Muscle of back (tissue), 11 donors: ENCODE results near the gene NABP2. TPM values are rescaled to one million over a fixed set of nuclear protein-coding genes. Genes with fewer than 3 reads are reported as not detected.

Source experiments
- DNase-seq, 3 donors: peaks; one replicate each; pipeline versions ENCODE4 v3.0.0 to v3.0.0-alpha.2; 2013
- polyA plus RNA-seq, 10 donors: library from polyadenylated mRNA; unstranded; fragments of 120-200 nt; gene quantifications; one replicate each; pipeline ENCODE4 v1.2.1, GENCODE V29; 2013; ENCODE audit not compliant: insufficient read length in 10 of 10

The NABP2 gene
- polyA plus RNA-seq, 10 donors = 13.7 to 22.0 (median 19.3) TPM

DNA sequence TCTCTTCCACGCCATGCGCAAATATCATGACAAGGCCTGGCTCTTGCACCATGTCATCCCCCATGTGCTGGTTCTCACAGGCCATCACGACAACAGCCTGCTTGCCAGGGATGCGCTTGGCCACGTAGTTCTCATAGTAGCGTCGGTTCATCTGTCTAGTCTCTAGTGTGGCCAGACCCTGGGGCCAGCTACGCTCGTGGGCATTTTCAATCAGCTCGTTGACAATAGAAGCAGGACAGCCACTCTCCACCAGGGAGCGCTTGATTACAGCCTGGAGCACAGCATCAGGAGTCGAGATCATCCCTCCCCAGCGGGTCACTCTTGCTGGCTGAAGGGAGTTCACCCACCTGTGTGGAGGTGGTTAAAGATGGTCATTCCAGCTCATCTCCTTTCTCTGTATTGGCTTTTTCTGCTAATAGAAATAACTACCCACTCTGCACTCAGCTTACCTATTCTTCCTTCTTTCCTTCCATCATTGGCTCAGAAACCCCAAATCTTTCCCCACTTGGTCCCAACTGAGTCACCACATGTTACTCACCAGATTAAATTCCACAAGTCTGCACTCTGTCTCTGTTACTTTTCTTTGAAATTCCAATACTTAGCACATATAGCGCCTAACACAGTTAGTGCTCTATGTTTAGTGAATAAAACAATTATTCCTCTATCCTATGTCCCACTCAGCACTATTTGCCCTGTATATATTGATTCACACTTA lies 17.5 kb upstream of the NABP2 start:
- DNase-seq = peak in 2 of 3 donors; percentile 39 to 64

DNA sequence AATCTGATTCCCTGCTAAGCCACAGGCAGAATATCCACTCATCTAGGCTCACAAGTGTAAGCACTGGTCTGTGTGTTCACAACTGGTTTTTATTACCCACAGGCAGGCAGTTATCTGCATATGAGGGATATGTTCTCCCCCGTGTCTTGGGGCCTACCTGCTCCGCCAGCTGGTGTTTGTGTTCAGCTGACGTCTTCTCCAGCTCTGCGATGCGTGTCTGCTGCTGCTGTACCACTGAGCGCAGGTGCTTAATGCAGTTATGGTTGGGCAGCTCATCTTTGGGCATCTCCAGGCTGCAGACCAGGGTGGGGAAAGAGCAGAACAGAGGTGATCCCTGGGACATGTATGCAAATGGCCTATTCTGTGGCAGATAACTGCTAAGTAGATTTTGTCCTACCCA lies 16.1 kb upstream of the NABP2 start:
- no peak for DNase-seq

DNA sequence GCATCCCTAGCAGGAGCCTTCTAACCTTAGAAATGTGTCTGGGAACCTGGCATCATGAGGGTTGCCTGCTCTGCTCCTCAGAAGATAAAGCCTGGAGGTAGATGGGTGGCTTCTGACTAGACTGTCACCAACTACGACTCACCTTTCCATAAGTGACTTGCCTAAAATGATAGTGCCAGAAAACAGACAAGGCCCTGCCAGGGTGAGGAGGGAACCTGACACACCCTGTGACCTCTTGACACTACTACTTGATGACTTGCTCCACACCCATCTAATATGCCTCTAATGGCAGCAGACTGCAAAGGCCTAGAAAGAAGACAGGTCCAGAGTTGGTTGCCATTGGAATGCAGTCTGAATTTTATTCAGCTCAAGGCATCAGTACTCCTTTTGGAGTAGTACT lies 11.8 kb upstream of the NABP2 start:
- DNase-seq = no peak

DNA sequence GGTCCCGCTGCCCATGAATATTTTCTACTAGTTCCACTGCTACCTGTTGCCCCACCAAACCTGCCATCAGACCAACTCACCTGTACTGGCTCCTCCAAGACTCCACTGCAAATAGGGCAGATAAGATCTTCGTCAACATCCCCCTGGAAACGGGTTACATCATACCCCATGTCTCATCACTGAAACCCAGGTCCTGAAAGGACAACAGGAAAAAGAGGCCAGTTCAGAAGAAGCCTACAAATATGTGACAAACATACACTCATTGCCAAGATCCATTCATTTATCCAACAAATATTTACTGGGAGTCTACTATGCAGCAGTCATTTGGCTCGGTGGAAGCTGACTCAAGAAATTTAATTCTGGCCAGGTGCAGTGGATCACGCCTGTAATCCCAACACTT lies 10.3 kb upstream of the NABP2 start:
- no peak for DNase-seq

DNA sequence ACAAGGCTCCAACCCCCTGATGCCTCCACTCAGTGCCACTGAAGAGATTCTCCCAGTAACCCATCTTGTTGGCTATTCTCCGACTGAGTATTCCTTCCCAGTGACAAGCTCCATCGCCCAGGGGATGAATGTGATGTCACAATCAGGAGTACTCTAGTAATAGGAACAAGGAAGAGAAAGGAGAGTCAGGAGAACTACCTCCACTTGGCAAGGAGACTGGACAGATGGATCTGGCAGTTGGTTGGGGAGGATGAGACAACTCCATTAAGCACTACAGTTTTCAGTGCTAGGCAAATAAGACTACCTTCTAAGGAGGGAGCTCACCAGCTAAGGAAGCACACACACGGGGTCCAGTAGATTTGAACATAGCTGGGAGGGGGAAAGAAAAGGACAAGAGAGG lies 7.7 kb upstream of the NABP2 start:
- DNase-seq = no peak

DNA sequence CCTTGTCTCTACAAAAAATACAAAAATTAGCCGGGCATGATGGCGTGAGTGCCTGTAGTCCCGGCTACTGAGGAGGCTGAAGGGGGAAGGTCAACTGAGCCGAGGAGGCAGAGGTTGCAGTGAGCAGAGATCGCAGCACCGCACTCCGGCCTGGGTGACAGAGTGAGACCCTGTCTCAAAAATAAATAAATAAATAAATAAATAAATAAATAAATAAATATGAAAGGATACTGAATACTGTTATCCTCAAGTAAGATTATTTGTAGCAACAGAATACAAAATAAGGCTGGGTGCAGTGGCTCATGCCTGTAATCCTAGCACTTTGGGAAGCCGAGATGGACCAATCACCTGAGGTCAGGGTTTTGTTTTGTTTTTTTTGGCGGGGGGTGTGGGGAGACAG lies 4.3 kb upstream of the NABP2 start:
- DNase-seq = no peak

DNA sequence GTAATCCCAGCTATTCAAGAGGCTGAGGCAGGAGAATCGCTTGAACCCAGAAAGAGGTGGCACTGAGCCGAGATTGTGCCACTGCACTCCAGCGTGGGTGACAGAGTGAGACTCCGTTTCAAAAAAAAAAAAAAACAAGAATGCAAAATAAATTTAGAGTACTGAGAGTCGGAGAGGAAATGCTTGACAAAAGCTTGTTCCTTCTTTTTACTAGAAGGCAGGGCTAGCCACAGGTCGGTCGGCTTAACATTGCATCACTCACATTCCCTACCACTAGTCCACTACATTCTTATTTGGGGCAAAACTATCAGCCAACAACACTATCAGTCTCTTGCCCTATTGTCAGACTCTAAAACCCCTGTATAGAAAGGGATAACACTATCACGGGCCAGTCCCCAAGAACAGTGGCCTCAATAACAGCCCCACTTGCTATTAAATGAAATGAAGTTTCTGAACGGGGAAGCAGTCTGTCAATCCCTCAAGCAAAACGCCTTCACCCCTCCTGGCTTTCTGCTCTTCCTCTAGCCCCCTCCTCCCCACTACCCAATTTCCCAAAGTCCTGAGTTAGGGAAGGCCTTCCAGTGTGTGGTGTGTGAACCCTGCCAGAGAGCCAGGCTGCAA lies 3.4 kb upstream of the NABP2 start:
- DNase-seq = no peak

DNA sequence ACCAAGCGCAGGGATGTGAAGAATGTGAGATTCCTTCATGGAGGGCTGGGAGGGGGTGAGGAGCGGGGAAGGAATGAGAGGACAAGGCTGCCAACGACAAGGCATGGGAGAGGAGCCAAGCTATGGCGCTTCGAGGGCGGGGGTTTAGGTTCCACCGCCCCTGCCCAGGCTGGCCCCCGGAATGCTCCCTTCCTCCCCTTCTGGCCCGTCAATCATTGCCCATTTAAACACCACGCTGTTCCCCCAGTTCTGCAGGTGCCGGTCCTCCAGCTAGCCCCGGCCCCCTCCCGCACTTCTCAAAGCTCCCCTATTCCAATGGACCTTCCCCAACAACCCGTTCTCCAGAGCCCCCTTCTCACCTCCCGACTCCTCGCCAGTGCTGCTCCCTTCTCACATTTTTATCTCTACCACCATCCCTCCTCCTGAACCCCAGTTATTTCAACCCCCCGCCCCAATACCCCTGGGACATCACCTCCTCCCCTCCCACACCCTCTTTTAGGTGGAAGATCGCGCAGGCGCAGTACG lies 2.8 kb upstream of the NABP2 start:
- peak; percentile 65 to 86 (median 75) for DNase-seq

DNA sequence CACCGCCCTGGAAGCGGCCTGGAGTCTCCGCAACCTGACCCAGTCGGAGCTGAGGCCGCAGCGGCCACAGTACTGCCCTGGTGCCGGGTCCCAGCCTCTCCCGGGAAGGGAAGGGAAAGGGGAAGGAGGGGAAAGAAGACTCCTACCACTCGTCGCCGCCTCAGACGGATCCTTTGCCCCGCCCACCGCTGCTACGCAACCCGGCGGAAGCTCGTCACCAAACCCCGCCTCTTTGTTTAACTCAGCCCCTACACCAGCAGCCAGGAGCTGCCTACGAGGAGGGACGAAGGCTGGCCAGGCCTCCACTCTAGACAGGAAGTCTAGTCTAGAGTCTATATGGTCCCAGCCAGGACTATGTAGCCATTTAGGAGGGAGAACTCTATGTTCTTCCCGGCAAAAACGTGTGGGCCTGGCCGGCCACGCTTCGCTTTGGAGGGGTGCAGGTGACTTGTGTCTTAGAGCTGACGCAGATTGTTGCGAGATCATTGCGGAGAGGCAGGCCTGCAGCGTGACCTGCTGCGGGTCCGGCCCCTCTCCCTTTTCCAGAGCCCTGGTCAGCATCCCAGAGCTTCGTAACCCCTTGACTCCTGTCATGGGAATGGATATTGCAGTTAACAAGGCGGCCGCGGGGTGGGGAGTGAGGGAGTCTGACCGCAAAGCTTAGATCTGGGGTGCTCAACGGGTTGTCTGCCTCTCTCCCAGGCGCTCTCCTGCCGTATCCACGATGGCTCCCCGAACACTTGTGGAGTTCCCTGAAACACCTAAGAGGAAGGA lies 2.2 kb upstream of the NABP2 start, which contains the start of gene RNF41:
TSS of gene RNF41 (minus strand) at position 166 of the 774 bp plus-strand sequence. CDS start 7,875 bp downstream, outside the sequence.
- DNase-seq = peak; percentile 98 to 99 (median 98)

DNA sequence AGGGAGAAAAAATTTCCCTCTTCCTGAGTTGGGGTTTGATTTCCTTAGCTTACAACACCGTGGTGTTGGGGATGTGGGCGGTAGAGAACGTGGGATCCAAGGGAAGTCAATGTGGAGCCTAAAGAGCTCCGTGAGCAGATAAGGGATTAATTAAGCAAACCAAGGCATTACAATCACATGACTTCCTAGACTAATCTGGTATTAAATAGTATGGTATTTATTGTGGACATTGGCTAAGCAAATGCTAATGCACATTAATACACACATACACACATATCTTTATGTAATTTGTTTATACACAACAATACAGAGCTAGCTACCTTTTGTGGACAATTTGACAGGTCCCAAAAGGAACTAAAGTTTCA lies 1.6 kb upstream of the NABP2 start:
- DNase-seq = no peak

DNA sequence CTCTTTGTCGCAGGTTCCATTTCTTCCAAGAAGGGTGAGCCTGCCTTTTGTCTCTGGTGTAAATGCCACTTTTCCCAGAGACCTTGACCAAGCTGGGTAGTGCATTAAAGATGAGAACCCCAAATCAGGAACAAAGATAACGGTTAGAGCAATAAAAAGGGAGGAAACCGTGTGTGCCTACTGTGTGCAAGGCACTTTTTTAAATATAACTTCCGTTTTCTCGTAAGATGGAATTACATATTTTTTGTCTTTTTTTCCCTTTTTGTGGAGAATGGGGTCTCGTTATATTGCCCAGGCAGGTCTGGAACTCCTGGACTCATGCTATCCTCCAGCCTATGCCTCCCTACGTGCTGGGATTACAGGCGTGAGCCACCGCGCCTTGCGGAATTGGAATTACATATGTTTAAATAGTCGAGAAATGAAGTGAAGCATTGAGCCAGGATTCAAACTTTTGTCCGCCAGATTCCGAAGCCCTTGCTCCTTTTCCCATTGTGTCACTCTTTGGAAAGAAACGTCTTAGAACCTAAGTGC lies 506 bp upstream of the NABP2 start:
- no peak for DNase-seq

DNA sequence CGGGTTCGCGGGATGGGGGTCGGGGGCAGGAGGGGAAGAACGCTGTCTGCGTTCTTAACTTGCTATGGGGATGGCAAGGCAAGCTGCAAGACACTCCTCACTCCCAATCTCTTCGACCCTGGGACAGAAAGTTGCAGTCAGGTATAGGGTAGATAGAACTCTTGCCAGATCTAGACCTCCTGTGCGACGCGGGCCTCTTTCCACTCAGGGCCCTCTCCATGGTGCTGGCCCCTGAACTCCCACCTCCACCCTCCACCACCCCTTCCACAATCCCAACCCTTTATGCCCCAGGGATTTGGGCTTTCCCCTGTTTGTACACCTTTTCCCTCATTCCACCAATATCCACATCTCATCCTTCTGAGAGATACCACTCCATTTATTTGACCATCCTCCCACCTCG lies 812 bp downstream of the NABP2 start:
- DNase-seq = no peak

DNA sequence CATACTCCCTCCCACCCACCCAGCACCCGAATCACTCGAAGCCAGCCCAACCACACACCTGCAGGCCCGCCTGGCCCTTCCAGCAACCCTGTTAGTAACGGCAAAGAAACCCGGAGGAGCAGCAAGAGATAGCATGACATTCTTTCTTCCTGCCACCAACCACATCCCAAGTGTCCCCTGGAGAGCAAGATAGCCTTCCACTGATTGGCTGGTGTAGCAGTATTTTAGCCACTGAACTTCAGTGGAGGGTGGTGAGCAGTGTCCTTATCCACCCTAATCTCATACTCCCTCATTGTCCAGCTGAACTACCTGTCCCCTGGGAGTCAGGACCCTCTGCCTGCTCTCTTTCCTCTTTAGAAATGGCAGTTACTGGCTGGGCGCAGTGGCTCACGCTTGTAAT lies 4.9 kb downstream of the NABP2 start:
- no peak for DNase-seq

DNA sequence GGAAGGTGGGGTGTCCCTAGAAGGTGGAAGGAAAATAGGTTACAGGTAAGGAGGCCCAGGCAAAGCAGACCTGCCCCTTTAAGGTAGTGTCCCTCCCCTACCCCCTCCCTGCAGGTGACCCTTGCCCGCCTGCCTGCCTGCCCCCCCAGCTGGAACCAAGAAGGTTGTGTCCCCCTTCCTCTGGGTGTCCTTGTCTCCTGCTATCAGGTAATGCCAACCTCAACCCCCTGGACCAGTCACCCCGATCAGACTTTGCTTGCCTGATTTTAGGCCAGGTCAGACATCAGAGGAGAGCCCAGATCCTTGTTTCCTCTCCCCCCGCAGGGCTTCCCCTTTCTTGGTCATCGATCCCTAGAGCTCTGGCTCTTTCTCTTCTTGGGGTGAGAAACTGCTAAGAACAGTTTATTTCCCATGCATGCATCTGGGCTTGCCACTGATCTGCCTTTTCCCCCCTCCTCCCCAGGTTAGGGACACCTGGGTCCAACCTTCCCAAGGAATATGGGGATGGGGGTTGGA lies 5.8 kb downstream of the NABP2 start, which contains the start of gene SLC39A5:
TSS of gene SLC39A5 (plus strand) at position 136 of the 516 bp plus-strand sequence. CDS start 1,224 bp downstream, outside the sequence.
- no peak for DNase-seq

DNA sequence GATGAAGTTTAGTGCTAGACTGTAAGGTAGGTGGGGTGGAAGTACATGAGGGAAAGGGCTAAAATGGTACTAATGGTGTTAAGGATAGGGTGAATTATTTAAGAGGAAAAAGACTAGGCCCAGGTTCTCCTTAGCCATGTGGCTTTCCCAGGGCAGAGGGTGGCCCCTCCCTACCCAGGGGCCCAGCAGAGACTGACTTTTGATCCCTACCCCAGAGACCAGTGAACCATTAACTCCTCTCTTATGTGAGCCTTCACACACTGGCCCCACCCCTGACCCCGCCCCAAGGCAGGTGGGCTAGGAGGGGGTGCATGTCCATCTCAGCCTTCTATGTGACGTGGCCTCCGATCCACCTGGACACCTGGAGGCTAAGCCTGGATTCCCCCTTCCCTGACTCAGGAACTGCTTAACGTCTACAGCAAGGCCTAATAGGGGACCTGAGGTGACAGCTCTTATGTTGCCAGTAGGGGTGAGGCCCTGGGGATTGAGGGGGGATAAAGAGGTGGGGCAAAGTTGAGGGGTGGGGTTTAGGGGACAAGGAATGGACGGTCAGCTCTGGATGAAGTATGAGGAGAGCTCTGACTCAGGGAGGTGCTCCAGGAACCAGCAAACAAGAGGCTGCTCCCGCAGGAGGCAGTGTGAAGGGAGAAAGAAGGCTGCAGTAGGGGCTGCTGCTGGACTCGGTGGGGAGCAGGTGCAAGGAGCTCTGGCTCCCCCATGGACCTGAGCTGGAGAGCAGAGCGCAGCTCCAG lies 6.5 kb downstream of the NABP2 start:
- DNase-seq = no peak

DNA sequence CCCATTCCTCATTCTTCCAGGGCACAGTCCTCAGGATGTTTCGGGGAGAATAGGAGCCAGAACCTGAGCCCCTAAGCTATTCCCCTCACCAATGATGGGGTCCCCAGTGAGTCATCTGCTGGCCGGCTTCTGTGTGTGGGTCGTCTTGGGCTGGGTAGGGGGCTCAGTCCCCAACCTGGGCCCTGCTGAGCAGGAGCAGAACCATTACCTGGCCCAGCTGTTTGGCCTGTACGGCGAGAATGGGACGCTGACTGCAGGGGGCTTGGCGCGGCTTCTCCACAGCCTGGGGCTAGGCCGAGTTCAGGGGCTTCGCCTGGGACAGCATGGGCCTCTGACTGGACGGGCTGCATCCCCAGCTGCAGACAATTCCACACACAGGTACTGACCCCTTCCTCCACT lies 7.0 kb downstream of the NABP2 start:
- no peak for DNase-seq

DNA sequence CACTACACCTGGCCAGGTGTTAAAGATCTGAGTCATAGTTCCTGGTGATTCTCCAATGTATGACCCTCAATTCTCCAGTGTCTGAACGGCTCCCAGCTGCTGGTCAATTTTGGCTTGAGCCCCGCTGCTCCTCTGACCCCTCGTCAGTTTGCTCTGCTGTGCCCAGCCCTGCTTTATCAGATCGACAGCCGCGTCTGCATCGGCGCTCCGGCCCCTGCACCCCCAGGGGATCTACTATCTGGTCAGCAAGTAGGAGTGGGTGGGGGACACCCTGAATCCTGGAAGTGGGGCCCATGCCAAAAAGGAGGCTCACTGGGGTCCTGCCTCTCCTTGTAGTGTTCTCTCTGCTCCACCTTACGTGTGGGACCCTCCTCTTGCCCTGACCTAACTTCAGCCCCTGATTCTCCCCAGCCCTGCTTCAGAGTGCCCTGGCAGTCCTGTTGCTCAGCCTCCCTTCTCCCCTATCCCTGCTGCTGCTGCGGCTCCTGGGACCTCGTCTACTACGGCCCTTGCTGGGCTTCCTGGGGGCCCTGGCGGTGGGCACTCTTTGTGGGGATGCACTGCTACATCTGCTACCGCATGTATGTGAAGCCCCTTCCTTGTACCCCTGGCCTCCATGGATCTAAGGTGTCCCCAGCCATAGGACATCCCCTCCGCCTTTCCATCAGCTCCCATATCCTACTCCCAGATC lies 10.7 kb downstream of the NABP2 start:
- DNase-seq = no peak

DNA sequence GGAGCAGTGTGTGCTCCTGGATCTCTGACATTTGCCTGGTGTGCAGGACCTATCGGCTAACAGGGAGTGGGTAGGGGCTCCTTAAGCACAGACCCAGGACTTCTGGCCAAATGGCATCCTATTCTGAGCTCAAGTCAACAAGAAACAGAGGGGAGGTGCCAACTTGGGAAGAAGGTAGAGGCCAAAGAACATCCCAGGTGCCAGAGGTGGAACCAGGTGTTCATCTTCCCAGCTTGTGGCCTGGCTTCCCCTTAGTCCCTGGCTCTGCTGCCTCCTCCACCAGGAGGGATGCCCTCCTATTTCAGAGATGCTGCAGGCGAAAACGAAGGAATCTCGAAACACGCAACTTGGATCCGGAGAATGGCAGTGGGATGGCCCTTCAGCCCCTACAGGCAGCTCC lies 11.9 kb downstream of the NABP2 start:
- no peak for DNase-seq

DNA sequence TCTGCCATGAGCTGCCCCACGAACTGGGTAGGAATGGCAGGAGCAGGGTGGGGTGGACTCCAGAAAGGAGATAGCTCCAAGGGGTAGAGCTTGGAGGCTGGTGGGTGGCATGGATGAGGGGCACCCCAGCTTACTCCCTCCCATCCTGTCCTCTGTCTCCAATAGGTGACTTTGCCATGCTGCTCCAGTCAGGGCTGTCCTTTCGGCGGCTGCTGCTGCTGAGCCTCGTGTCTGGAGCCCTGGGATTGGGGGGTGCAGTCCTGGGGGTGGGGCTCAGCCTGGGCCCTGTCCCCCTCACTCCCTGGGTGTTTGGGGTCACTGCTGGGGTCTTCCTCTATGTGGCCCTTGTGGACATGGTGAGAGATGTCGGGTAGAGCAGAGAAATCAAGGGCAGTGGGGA lies 12.8 kb downstream of the NABP2 start:
- no peak for DNase-seq

DNA sequence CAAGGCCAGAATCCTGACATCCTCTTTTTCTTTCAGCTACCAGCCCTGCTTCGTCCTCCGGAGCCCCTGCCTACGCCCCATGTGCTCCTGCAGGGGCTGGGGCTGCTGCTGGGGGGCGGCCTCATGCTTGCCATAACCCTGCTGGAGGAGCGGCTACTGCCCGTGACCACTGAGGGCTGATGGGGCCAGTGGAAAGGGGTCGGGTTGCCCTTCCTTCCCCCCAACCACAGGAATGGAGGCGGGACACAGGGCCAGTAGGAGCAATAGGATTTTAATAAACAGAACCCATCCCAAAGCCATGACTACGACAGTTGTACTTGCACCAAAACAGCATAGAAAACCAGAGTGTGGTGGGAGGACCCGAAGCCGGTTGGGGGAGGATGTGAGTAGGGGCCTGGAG lies 13.4 kb downstream of the NABP2 start:
- DNase-seq = no peak
